WTC11 (cell line): ENCODE measurements around the gene PIGQ. TPM values are rescaled to one million over a fixed set of nuclear protein-coding genes. Genes with fewer than 3 reads are reported as not detected.

Experiments
- ATAC-seq: fragments of 200-7000 bp; cut with Tn5 transposase; 2 replicates; pipeline ENCODE4 v1.10.0; 2021; ENCODE audit warnings: mild to moderate bottlenecking, moderate library complexity
- CTCF ChIA-PET: fragments of 300-600 bp; sonication (Branson Sonifier 250); formaldehyde crosslinking; loops from one replicate; lab custom pipeline; 2021; ENCODE audit warnings: antibody characterized with exemption; lab: Charles Lee
- POLR2A ChIA-PET: fragments of 350-600 bp; sonication (Branson Sonifier 250); formaldehyde crosslinking; loops from one replicate; lab custom pipeline; 2021; ENCODE audit warnings: antibody characterized with exemption; lab: Charles Lee
- DNase-seq: peaks from one replicate; pipeline ENCODE4 v3.0.0; 2021; ENCODE audit warnings: low spot score
- H3K27ac Mint-ChIP-seq: 2 replicates; pipeline ENCODE4 v1.8.0; 2021; ENCODE audit warnings: mixed read lengths
- H3K27me3 Mint-ChIP-seq: 2 replicates; pipeline ENCODE4 v1.8.0; 2021; ENCODE audit warnings: low read depth, mild to moderate bottlenecking, moderate library complexity, mixed read lengths
- H3K36me3 Mint-ChIP-seq: 2 replicates; pipeline ENCODE4 v1.8.0; 2021; ENCODE audit warnings: mixed read lengths
- H3K4me1 Mint-ChIP-seq: 2 replicates; pipeline ENCODE4 v1.8.0; 2022; ENCODE audit warnings: mixed read lengths
- H3K4me3 Mint-ChIP-seq: 2 replicates; pipeline ENCODE4 v1.8.0; 2021; ENCODE audit warnings: mild to moderate bottlenecking, moderate library complexity, mixed read lengths
- H3K9me3 Mint-ChIP-seq: 2 replicates; pipeline ENCODE4 v1.8.0; 2021; ENCODE audit warnings: mixed read lengths
- ARID4B ChIP-seq: sonication (generic); formaldehyde crosslinking; IDR thresholded peaks from 2 replicates; pipeline ENCODE4 v1.8.0; 2023; ENCODE audit warnings: missing genetic modification reagents, mild to moderate bottlenecking, borderline replicate concordance
- CBFB ChIP-seq: sonication (generic); formaldehyde crosslinking; IDR thresholded peaks from 2 replicates; pipeline ENCODE4 v1.8.1; 2022; ENCODE audit warnings: mild to moderate bottlenecking, low read depth, missing genetic modification reagents
- ELF4 ChIP-seq: sonication (generic); formaldehyde crosslinking; IDR thresholded peaks from 2 replicates; pipeline ENCODE4 v1.8.1; 2022; ENCODE audit warnings: low read depth, mild to moderate bottlenecking, moderate library complexity, missing genetic modification reagents
- EMX1 ChIP-seq: fragments of 250-450 bp; sonication (Bioruptor Pico); IDR thresholded peaks from 2 replicates; pipeline ENCODE4 v1.8.0; 2021; ENCODE audit warnings: mild to moderate bottlenecking
- FOXP4 ChIP-seq: sonication (generic); formaldehyde crosslinking; IDR thresholded peaks from 2 replicates; pipeline ENCODE4 v1.8.0; 2022; ENCODE audit warnings: mild to moderate bottlenecking, missing genetic modification reagents
- NR1H2 ChIP-seq: sonication (generic); formaldehyde crosslinking; IDR thresholded peaks from 2 replicates; pipeline ENCODE4 v1.9.0; 2021; ENCODE audit warnings: mild to moderate bottlenecking, moderate library complexity, missing genetic modification reagents
- RELA ChIP-seq: sonication (generic); formaldehyde crosslinking; IDR thresholded peaks from 2 replicates; pipeline ENCODE4 v1.8.1; 2022; ENCODE audit warnings: missing genetic modification reagents, mild to moderate bottlenecking, borderline replicate concordance
- SOX15 ChIP-seq: fragments of 250-450 bp; sonication (Bioruptor Pico); IDR thresholded peaks from 2 replicates; pipeline ENCODE4 v1.9.0; 2021; ENCODE audit warnings: mild to moderate bottlenecking
- TEAD1 ChIP-seq: sonication (generic); formaldehyde crosslinking; IDR thresholded peaks from 2 replicates; pipeline ENCODE4 v1.8.0; 2022; ENCODE audit warnings: mild to moderate bottlenecking, missing genetic modification reagents
- ZNF263 ChIP-seq: sonication (generic); formaldehyde crosslinking; IDR thresholded peaks from 2 replicates; pipeline ENCODE4 v1.8.1; 2022; ENCODE audit warnings: low read depth, mild to moderate bottlenecking, moderate library complexity, missing genetic modification reagents
- ZNF396 ChIP-seq: fragments of 250-450 bp; sonication (Bioruptor Pico); IDR thresholded peaks from 2 replicates; pipeline ENCODE4 v1.8.0; 2021; ENCODE audit warnings: mild to moderate bottlenecking, moderate library complexity, borderline replicate concordance
- ZNF671 ChIP-seq: fragments of 250-450 bp; sonication (Bioruptor Pico); IDR thresholded peaks from 2 replicates; pipeline ENCODE4 v1.8.0; 2021; ENCODE audit warnings: mild to moderate bottlenecking
- total RNA-seq: library from RNA; stranded (reverse); gene quantifications from 3 replicates; pipeline ENCODE4 v1.2.3, GENCODE V29; 2021

Gene PIGQ
- total RNA-seq, 1 experiment from 2014 or later: 63.7 TPM

- H3K4me1 Mint-ChIP-seq: peaks cover 42% of the 10 kb centered on the region
- ChIA-PET CTCF (interaction anchor here (0.9 to 1.4 kb wide), 3 partner anchors 23 to 48 kb away, joined by 3 to 5 read pairs (median 3); no protein-coding TSS in a partner anchor), POLR2A (no interaction called here)
- no peaks in the 10 kb centered on the region for H3K9me3 Mint-ChIP-seq
- ATAC-seq (no peak), DNase-seq (no peak)
- no peaks in the 10 kb centered on the region for H3K27me3 Mint-ChIP-seq
- 0 out of 2 replicates have a peak overlapping the region, but pooled peaks have one; percentile 65 for H3K27ac Mint-ChIP-seq
- H3K4me3 Mint-ChIP-seq: no peak overlapping the region
- TF ChIP-seq NR1H2 (CRISPR knock-in tag) (no peak), EMX1 (no peak)
- TF ChIP-seq, all 79 proteins: peak for 0
- H3K36me3 Mint-ChIP-seq: peaks cover 3% of the 10 kb centered on the region; the same call in 1 of the 2 replicates
These were observed 55.6 kb downstream of the PIGQ start for GRCh38 chr16:625117-625976.

- H3K27ac Mint-ChIP-seq: peak overlapping the region; percentile 65; the same call in 1 of the 2 replicates
- CTCF ChIA-PET: no interaction called here
- H3K27me3 Mint-ChIP-seq: no peaks in the 10 kb centered on the region
These were observed 56.4 kb downstream of the PIGQ start for GRCh38 chr16:625977-626765.

More at GRCh38 chr16:625977-626765, 56.4 kb downstream of the PIGQ start:
- H3K36me3 Mint-ChIP-seq: peaks cover 3% of the 10 kb centered on the region; the same call in 1 of the 2 replicates
- H3K9me3 Mint-ChIP-seq: no peaks in the 10 kb centered on the region
- DNase-seq (no peak), ATAC-seq (no peak)
- TF ChIP-seq SOX15 (CRISPR knock-in tag) (no peak), ARID4B (CRISPR knock-in tag) (no peak), ZNF396 (CRISPR knock-in tag) (no peak), FOXP4 (CRISPR knock-in tag) (no peak), CBFB (CRISPR knock-in tag) (no peak), ELF4 (CRISPR knock-in tag) (no peak), ZNF671 (CRISPR knock-in tag) (no peak), ZNF263 (no peak), TEAD1 (CRISPR knock-in tag) (no peak), RELA (CRISPR knock-in tag) (no peak)
- POLR2A ChIA-PET: no interaction called here
- H3K4me3 Mint-ChIP-seq: no peak overlapping the region
- peaks cover 42% of the 10 kb centered on the region for H3K4me1 Mint-ChIP-seq
